ENCODE data around the gene FREM2.

DNA sequence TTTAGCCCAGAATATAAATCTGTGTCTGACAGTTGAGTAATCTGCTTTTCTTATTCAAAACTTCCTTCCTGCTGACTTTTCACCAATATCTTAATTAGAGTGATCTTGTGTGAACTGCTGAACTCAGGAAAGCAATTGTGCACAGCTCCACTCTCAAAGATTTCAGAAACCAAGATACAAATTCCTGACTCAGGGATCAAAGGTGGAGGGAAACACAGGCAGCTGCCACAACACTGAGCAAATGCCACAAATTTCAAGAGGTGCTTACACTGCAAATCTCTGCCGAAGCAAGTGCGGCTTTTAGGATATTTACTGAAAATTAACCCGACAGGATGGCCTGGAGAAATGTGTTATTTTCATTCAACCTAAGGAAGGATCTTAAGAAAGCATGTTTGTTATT is 192.4 kb downstream of the FREM2 start:
- TF ChIP-seq HLTF (IDR thresholded peaks at IDR 0.05) (no peak), POLR2A (conservative IDR thresholded peaks at IDR 0.05) (no peak), EP300 (IDR thresholded peaks at IDR 0.05; ENCODE audit: low read length) (no peak)
- TF ChIP-seq, protein P1, sequence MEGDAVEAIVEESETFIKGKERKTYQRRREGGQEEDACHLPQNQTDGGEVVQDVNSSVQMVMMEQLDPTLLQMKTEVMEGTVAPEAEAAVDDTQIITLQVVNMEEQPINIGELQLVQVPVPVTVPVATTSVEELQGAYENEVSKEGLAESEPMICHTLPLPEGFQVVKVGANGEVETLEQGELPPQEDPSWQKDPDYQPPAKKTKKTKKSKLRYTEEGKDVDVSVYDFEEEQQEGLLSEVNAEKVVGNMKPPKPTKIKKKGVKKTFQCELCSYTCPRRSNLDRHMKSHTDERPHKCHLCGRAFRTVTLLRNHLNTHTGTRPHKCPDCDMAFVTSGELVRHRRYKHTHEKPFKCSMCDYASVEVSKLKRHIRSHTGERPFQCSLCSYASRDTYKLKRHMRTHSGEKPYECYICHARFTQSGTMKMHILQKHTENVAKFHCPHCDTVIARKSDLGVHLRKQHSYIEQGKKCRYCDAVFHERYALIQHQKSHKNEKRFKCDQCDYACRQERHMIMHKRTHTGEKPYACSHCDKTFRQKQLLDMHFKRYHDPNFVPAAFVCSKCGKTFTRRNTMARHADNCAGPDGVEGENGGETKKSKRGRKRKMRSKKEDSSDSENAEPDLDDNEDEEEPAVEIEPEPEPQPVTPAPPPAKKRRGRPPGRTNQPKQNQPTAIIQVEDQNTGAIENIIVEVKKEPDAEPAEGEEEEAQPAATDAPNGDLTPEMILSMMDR (IDR thresholded peaks at IDR 0.05 in 2 of 3, conservative IDR thresholded peaks at IDR 0.05 in 1 of 3; ENCODE audit: insufficient read depth in 2 of 3, low read depth in 1 of 3, low read length in 3 of 3) = no peak
- TF ChIP-seq, protein P2, sequence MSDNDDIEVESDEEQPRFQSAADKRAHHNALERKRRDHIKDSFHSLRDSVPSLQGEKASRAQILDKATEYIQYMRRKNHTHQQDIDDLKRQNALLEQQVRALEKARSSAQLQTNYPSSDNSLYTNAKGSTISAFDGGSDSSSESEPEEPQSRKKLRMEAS (CRISPR knock-in tag; IDR thresholded peaks at IDR 0.05) = no peak
